GM10248 (cell line): Measurements from ENCODE around the gene EDAR.

Experiments
- CTCF ChIA-PET: fragments of 300-600 bp; sonication (Branson Sonifier 250); formaldehyde crosslinking; extraction: SDS; loops from one replicate; lab custom pipeline; 2021; ENCODE audit warnings: antibody characterized with exemption; lab: Yijun Ruan, JAX
- POLR2A ChIA-PET: fragments of 350-650 bp; sonication (Branson Sonifier 250); formaldehyde crosslinking; extraction: SDS; loops from one replicate; lab custom pipeline; 2020; ENCODE audit warnings: antibody characterized with exemption; lab: Yijun Ruan, JAX
- DNase-seq: peaks from one replicate; pipeline ENCODE4 v3.0.0; 2012; ENCODE audit errors: extremely low spot score
- CTCF ChIP-seq: IDR thresholded peaks from 2 replicates; pipeline ENCODE4 v1.5.1; 2012; ENCODE audit warnings: mild to moderate bottlenecking, low read depth; ENCODE audit errors: extremely low read depth, missing control alignments, control extremely low read depth

Gene EDAR

GRCh38 chr2:108972663-108973062, 16.4 kb downstream of the EDAR start:
- POLR2A ChIA-PET, result no interaction called here
- no peak for DNase-seq
- no peak for TF ChIP-seq CTCF
- CTCF ChIA-PET, result interaction anchor here (1.3 kb wide), 1 partner anchor 10 kb away, joined by 3 read pairs; no protein-coding TSS in a partner anchor

GRCh38 chr2:108971661-108972566, 17.1 kb downstream of the EDAR start:
- ChIA-PET POLR2A (no interaction called here), CTCF (interaction anchor here (1.3 kb wide), 1 partner anchor 11 kb away, joined by 3 read pairs; no protein-coding TSS in a partner anchor)
- no peak for DNase-seq
- TF ChIP-seq CTCF, result no peak

- no peak for TF ChIP-seq CTCF
- no peak for DNase-seq
- POLR2A ChIA-PET, result no interaction called here
- CTCF ChIA-PET, result no interaction called here
Observed at GRCh38 chr2:108970369-108970768, 18.7 kb downstream of the EDAR start.

- no peak for TF ChIP-seq CTCF
- CTCF ChIA-PET, result no interaction called here
- POLR2A ChIA-PET, result no interaction called here
- no peak for DNase-seq
Observed at GRCh38 chr2:108969856-108970255, 19.2 kb downstream of the EDAR start.

GRCh38 chr2:108968619-108969018, 20.4 kb downstream of the EDAR start:
- POLR2A ChIA-PET, result no interaction called here
- CTCF ChIA-PET, result interaction anchor here (0.8 to 1.5 kb wide), 5 partner anchors 10 to 40 kb away, joined by 3 to 4 read pairs (median 3); no protein-coding TSS in a partner anchor
- TF ChIP-seq CTCF, result no peak
- DNase-seq, result no peak

- DNase-seq, result no peak
- ChIA-PET CTCF (interaction anchor here (1.4 kb wide), 1 partner anchor 13 kb away, joined by 4 read pairs; no protein-coding TSS in a partner anchor), POLR2A (no interaction called here)
- TF ChIP-seq CTCF, result no peak
Observed at GRCh38 chr2:108967757-108968156, 21.3 kb downstream of the EDAR start.
